T47D (cell line): ENCODE results near the gene CDS2.

Source experiments
- DNase-seq, 2 experiments: peaks; one replicate each; pipeline versions ENCODE4 v3.0.0 to v3.0.0-alpha.2; 2011 to 2012; ENCODE audit warnings: low read depth in 1 of 2, low spot score in 1 of 2
- JUND ChIP-seq: IDR thresholded peaks from 2 replicates; pipeline ENCODE4 v1.6.1; 2012; ENCODE audit warnings: low read depth
- in situ Hi-C: cut with HindIII; loops from 2 replicates; pipeline ENCODE4 v1.10.0; 2016; ENCODE audit warnings: low sequenced_read_pairs, low pct_unique_long_range_greater_than_20kb

The CDS2 gene

GRCh38 chr20:5149892-5150225, 23.1 kb downstream of the CDS2 start:
- in situ Hi-C loops = no loop called here
- DNase-seq = no peak
- TF ChIP-seq JUND = no peak

- in situ Hi-C loops = no loop called here
- TF ChIP-seq JUND = no peak
- no peak for DNase-seq
Measured at GRCh38 chr20:5150226-5151076, 23.6 kb downstream of the CDS2 start.

GRCh38 chr20:5153152-5153467, 26.3 kb downstream of the CDS2 start:
- DNase-seq = no peak
- in situ Hi-C loops = no loop called here
- TF ChIP-seq JUND = no peak

- TF ChIP-seq JUND = no peak
- no peak for DNase-seq
- in situ Hi-C loops = no loop called here
Measured at GRCh38 chr20:5153612-5154542, 27.1 kb downstream of the CDS2 start.

GRCh38 chr20:5154543-5154925, 27.7 kb downstream of the CDS2 start:
- in situ Hi-C loops = no loop called here
- no peak for TF ChIP-seq JUND
- DNase-seq = no peak

- DNase-seq = no peak
Measured at GRCh38 chr20:5155404-5155803, 28.6 kb downstream of the CDS2 start.

GRCh38 chr20:5156675-5157448, 30.1 kb downstream of the CDS2 start:
- in situ Hi-C loops = no loop called here
- TF ChIP-seq JUND = no peak
- no peak for DNase-seq

More at GRCh38 chr20:5155404-5155803, 28.6 kb downstream of the CDS2 start:
- in situ Hi-C loops = no loop called here
- no peak for TF ChIP-seq JUND

GRCh38 chr20:5159928-5160327, 33.1 kb downstream of the CDS2 start:
- DNase-seq = no peak
- no peak for TF ChIP-seq JUND
- in situ Hi-C loops = no loop called here

- no peak for DNase-seq
- TF ChIP-seq JUND = no peak
- in situ Hi-C loops = no loop called here
Measured at GRCh38 chr20:5160882-5161281, 34.1 kb downstream of the CDS2 start.

- in situ Hi-C loops = no loop called here
- TF ChIP-seq JUND = no peak
- DNase-seq = no peak
Measured at GRCh38 chr20:5161536-5162164, 34.8 kb downstream of the CDS2 start.

GRCh38 chr20:5164645-5165625, 38.1 kb downstream of the CDS2 start:
- in situ Hi-C loops = no loop called here
- no peak for TF ChIP-seq JUND
- DNase-seq = no peak
